ENCODE data around the gene SYS1.
A peak's percentile ranks its signal among the peaks of the same experiment; 100 is the strongest.

SYS1 gene

DNA sequence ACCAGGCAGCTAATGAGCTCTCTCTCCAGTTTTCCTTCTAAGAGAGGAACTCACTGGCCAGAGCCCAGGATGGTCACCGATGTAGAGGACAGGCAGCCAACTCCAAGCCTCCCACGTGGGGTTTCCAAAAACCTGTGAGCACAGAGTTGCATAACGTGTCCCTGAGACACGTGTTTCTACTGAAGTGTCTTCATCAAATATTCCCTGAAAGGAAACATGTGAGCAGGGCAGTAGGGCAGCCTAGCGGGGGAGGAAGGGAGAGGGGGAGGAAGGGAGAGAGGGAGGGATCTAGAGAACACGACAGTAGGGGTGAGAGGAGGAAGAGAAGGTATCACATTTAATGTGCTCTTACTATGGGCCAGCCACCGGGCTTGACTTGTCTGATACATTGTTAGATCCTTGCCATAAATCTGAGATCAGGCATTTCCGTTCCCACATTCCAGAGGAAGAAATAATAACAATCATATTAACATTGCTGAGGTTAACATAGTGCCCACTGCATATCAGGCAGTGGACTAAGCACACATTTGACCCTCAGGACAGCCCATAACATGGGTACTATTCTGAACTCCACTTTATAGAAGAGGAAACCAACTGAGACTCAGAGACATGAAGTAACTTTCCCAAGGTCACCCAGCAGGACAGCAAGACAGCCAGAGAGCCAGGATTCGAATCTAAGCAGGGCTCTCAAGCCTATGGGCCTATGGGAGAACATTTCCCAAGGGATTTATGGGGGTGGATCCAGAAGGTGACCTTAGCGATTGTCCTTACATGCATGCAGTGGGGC lies 4.5 kb upstream of the SYS1 start:
- no peak for DNase-seq

DNA sequence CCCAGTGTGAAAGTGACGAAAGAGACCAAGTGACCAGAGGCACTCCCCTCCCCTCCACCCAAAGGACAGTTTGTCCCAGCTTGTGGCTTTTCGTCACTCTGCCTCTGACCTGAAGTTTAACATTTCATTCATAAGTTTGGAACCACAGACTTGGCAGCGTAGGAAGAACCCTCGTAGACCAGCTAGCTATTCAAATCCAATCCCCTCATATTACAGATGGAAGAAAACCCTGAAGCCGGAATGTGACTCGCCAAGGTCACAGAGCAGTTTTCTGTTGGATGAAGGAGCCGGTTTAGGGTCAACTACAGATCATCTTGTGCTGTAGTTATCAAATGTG lies 3.9 kb upstream of the SYS1 start:
- DNase-seq = no peak

DNA sequence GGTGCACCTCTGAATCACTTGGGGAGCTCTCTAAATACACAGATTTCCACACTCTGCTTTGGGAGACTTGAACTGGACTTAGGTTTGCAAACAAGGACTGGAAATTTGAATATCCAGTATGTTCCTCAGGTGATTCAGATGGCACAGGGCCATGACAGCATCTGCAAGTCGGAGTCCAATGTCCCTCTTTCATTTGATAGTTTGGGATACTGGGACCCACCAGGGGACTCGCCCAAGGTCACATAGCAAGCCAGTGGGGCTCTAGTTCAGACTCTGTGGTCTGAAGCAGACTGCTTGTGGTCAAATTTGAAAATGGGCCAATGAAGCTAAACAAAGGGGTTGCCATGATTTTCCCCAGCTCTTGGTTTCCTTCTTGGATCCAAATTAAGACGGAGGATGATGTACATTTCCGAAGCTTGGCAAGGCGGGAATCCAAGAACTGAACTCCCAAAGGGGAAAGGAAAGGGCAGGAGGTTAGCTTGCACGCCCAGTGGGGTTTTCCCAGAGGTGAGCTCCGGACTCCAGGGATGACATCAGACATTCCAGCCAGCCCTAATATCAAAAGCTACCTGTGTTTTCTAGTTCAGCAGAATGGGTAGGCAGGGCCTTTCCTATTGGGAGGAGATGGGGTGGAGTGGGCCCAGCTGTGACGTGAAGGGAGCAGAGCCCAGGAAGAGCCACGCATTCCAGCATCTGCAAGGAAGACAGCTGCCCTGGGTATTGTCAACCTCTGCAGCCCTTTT lies 3.4 kb upstream of the SYS1 start:
- DNase-seq = no peak

DNA sequence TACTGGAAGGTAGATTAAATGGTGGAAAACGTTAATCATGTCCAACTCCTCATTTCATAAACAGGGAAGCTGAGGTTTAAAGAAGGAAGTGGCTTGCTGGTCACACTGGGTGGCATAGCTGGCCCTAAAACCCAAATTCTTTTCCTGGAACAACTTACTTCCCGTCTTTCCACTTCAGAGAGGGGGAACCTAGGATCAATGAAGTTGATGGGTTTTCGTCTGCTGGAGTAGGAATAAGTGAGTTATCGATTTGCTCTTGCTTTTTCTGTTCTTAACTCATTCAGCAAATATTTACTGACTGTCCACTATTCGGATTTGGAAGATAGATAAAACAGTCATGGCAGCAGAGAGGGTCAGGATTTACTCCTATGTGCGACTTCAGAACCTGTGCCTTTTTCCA lies 1.2 kb upstream of the SYS1 start:
- no peak for DNase-seq

DNA sequence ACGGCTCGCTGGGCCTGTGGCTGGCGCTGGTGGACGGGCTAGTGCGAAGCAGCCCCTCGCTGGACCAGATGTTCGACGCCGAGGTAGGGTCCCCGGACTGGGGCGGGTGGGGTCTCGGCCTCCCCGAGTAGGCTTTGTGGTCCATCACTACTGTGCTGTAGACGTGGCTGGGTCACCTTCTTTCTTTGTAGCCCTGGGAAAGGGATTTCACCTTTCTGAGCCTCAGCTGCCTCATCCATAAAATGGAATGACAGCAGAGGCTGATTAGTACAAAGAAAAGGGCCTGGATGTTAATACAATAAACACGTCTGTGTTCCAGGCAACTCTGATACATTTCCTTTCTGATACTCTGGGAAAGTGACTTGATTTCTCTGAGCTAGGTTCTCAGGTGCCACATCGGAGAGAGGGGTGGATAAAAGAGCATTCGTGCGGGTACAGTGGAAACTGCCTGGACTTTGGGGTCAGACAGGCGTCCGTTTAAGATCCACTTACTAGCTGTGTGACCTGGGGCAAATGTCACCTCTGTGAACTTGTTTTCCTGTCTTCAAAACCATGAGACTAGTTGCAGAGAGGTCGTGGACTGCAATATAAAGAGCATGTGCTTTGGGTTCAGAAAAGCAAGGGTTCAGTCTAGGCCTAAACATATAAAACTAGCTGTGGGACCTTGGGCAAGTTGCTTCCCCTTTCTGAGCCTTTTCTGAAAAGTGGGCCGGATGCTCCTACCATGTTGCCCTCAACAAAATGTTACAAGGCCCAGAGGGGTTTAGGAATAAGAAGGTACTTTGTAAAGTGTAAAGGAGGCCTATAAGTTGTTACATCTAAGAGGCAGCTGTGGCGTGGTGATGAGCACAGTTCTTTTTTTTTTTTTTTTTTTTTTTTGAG lies 896 bp downstream of the SYS1 start:
- no peak for DNase-seq

DNA sequence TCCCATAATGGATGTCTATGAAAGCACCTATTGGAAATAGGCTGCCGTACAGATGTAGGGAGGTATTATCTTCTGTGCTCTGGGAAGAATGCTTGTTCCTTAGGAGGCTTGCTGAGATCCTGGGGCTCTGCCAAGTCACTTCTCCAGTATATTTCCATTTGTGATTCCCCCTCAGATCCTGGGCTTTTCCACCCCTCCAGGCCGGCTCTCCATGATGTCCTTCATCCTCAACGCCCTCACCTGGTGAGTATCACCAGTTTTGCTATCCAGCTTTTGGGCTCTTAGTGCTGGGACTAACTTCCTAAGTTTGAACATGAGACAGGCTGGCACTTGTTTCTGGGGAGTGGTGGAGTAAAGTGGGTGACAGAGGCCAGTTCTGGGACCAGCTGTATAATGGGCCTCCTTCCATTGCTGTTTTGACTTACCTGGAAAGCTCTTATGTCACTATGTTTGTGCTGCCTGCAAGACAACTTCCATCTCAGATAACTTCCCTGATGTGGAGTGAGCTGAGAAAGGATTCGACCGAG lies 2.6 kb downstream of the SYS1 start:
- no peak for DNase-seq

DNA sequence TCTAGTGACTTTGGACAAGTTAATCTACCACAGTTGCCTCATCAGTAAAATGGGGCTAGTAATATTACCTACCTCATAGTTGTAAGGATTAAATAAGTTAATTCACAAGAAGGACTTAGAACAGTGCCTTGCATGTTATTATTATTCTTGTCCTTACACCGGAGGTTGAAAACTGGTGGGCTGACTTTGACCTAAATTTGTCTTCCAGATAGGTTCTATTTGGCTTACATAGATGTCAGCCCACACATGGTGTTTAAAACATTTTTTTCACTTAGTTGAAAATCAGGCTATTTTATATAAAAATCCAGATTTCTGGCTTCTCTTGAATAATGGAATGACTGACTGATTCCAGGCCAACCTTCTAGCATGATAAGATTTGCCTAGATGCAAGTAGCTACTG lies 3.2 kb downstream of the SYS1 start:
- DNase-seq = no peak

DNA sequence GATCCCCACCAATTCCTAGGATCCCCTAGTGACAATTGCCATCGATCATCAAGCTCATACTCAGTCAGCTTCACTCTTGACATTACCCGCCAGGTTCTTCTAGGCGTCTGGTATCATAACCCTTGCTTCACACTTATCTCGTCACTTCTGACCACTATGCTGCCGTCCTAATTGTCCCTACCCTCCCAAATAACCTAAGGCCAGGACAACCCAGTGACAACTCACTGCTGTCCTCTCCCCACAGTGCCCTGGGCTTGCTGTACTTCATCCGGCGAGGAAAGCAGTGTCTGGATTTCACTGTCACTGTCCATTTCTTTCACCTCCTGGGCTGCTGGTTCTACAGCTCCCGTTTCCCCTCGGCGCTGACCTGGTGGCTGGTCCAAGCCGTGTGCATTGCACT lies 3.7 kb downstream of the SYS1 start:
- DNase-seq = no peak

DNA sequence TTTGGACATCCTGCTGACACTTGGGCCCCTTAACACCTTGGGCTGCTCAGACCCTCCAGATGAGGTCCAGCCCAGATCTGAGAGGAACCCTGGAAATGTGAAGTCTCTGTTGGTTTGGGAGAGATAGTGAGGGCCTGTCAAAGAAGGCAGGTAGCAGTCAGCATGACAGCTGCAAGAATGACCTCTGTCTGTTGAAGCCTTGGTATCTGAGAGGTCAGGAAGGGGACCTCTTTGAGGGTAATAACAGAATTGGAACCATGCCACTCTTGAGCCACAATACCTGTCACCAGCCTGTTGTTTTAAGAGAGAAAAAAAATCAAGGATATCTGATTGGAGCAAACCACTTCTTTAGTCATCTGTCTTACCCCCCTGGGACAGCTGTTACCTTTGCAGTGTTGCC lies 4.2 kb downstream of the SYS1 start:
- no peak for DNase-seq

DNA sequence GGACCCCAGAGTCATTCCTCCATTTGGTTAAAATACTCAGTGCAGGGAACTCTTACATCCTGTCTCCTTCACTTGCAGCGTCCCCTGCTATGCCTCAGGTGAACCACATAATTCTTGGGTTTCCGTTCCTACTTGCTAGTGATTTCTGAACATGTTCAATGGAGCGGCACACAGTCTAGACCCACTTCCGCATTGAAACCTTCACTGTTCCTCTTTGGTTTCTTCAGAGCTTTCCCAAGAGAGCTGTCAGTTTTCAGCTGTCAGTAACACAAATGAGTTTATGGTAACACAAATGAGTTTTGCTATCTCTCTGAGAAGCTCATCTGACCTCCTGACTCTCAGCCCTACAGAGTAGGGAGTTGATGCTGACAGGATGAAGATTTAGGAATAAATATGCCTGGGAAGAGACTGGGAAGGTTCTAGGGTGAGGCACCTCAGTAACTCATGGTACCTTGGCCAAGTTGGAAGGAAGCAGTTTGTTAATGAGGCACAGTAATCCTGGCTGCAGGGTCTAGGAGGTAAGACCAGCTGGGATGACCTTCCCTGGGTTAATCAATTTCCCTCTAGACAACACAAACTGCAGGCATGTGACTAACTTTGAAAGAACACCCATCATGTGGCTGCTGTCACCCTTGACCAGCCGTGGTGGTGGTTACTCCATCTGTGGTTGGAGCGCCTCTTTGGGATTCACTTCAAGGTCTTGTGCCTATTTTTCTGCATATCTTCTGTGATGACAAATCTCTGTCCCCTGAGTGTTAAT lies 5.4 kb downstream of the SYS1 start:
- peak; percentile 55 for DNase-seq

DNA sequence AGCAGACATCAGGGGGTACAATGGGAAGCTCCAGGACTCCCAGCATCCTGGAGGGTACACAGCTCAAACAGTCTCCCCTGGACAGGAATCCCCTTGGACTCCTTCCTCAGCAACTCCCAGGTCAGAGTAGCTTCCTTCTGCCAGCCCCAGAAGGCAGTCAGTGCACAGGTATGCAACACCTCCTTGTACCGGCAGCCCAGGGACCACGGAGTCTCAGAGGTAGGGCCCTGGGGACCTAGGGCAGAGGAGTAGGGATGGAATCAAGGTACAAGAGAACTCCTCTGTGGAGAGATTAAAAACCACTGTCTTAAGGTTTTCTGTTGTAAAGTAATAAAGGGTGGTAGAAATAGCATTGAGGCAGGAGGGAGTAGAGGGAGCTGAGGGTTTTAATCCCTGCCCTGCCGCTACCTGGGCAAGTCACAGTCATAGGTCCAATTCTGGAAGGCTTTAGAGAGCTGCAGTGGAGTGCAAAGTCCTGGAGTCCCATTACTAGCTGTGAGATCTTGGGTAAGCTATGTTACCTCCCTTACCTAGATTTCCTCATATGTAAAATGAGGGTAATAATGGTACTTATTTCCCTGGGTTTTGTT lies 7.7 kb downstream of the SYS1 start:
- DNase-seq = no peak

DNA sequence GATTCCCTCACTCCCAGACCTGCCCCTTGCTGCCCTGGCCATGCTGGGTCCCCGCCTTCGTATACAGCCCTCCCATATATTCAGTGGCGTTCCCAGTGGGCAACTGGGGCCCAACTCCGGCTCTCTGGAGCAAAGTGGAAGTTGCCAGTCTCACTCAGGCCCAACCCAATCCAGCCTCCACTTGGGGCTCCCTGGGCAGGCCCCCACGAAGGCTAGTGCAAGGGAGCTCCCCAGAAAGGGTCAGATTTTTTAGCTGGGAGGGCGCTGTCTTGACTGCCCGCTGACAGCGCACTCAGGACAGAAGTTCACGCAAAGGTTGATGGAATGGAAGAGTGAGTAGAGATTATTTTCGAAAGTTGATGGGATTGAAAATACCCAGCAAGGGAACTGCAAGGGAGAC lies 9.3 kb downstream of the SYS1 start:
- no peak for DNase-seq

DNA sequence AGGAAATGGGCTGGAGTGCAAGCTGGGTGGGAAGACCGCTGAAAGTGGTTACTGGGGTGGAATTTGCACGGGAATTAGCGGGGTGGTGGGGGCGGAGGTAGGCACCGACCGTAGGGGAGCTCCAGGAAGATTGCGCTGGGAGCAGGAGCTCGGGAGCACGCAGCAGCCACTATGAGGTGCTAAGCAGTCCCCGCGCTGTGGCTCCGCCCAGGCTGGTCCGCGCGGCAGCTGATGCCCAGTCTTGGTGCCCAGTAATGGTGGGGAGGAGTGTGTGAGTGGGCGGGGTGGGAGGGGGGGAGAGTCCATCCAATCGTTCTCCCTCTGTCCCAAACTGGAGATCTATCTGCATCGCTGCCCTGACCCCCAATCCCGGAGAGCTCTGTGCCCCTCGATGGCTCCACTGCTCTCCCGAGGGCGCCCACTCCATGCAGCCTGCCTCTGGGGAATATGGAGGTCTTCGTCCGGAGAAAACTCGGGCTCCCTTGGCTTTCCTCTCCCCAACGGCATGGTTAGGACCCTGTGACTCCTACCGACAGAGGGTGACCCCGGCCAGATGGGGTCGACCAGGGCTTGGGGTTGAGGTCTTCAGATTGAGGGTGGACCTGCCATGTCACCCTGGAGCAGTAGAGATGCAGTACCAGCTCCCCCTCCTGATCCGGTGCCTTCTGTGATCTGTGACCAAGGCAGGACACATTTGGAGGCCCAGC lies 9.8 kb downstream of the SYS1 start:
- DNase-seq = no peak

DNA sequence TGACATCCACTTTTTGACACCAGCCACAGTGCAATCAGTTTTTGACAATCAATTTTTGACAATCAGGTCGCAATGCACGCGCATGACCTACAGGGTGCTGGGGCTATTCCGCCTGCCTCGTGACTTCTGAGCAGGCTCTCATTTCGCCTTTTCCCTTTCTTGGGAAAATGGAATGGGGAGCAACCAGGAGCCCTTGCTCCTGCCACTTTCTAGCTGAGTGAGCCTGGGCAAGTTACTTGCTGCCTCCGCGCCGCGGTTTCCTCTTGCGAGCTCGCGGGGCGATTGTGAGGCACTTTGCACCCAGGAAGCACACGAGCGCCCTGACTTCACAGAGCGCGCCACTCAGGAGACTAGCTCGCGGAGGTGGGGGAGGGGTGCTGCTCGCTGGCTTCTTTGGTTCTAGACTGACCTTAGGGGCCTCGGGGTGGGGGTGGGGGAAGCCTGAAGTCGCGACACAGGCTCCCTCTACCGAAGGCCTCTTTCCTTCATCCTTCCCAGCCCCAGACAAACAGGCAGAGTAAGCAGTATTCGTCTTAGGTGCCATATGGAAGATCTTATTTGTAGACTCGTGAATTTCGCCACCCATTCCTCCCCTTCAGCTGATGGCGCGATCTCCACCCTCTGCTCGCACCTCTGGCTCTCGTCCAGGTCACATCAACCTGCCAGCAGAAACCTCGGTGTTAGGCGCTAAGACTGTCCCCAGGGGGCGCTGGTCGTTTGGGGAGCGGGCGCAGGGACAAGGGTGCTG lies 10.6 kb downstream of the SYS1 start:
- DNase-seq = peak; percentile 96

DNA sequence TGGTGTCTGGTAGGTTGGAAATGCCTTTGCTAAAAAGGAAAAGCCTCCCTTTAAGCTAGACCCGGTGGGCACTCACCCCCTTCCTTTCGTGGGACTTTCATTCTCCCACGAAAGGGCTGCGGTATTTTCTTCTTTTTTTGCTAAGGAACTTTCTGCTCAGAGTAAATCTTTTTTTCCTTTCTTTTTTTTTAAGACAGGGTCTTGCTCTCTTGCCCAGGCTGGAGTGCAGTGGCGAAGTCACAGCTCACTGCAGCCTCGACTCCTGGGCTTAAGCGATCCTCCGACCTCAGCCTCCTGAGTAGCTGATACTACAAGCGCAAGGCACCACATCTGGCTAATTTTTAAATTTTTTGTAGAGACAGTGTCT lies 11.1 kb downstream of the SYS1 start:
- no peak for DNase-seq

DNA sequence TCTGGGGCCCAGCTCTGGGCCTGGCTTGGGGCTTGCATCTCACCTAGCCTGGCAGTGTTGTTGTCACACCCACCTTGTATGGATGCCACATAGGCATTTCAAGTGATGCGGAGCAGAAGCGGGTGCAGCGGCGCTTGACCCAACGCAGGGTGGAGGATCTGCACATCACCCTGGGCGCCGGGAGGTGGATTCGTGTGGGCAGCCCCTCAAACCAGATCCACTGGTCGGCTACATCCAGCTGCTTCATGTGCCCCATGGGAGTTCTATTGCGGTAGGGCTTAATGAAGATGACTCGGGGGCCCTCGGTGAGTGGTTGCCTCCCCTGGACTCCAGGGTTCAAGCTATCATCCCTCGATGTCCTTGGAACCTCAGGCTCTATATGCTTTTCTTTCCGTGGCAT lies 12.0 kb downstream of the SYS1 start:
- DNase-seq = no peak

DNA sequence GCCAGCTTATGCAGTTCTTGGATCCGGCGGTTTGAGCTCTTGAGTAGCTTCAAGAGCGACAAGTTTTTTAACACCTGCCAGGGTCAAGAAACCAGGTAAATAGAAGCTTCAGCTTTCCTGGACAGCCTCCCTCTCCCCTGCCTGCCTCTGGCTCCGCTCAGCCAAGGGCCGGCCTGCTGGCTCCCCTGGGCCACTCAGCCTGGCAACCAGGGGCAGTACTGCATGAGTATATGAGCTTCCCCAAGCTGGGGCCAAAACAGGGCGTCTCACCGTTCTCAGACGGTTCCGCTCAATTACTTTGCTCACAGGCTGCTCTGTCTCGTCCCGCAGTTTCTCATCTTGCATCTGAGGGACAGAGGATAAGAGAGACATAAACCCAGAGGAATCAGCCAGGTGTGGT lies 14.3 kb downstream of the SYS1 start:
- DNase-seq = no peak

DNA sequence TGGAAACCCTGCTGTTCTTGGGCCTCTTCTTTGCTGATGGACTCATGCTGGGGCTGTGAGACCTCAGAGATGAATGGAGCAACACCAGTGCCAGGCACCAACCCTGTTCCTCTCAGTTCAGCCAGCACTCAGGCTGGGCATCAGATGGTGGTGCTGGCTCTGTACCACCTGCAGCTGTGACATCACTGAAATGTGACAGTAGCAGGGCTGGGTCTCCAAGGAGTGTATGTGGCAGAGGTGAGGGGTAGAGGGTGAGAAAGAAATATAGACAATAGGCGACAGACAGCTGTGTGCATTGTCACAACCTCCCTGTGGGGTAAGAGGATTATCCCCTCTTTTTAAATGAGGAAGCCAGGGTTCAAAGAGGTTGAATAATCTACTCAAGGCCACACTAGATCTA lies 15.2 kb downstream of the SYS1 start, which contains the start of gene TP53TG5:
TP53TG5 (minus strand) TSS at position 135 of the 400 bp plus-strand sequence; CDS start at position 46, 89 bp downstream.
- DNase-seq = no peak

DNA sequence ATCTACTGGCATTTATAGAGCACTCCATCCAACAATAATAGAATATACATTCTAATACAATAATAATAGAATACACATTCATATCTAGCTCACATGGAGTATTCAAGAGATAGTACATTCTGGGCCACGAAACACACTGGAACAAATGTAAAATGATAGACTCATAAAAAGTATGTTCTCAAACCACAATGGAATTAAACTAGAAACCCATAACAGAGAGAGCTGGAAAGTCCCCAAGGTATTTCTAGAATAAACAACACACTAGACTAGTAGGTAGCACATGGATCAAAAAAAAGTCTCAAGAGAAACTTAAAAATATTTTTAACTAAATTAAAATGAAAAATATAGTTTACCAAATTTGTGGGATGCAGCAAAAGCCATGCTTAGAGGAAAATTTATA lies 24.3 kb downstream of the SYS1 start:
- no peak for DNase-seq

DNA sequence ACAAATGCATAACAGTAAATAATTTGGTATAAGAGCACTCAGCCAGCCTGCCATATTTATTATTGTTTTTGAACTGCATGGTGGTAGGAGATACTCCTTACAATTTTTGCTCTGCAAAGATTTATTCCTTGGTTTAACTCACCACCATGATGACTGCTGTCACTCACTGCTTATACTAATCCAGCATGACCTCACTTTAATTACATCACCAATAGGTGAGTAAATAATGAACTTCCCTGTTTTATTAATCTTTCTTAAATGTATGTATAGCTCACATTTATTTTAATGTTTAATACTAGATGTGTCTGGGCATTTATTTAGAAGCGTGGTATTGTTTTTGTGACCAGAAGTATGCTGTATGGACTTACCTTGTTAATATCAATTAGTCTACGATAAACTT lies 28.0 kb downstream of the SYS1 start:
- no peak for DNase-seq

DNA sequence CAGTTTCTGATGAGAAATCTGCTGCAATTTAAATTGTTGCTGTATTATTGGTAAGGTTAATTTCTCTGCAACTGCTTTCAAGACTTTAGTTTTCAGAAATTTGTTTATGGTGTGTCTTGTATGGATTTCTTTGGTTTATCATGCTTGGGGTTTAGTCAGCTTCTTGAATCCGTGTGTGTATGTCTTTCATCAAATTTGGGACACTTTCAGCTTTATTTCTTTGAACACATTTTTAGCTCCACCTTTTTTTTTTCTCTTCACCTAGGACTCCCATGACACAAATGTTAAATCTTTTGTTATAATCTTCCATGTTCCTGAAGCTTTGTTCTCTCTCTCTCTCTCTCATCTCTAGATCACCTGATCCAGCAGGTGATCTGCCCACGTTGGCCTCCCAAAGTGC lies 28.6 kb downstream of the SYS1 start:
- no peak for DNase-seq
